Activated CD4-positive, alpha-beta memory T cell treated with anti-CD3 and anti-CD28 coated beads for 36 hours (primary cell): ENCODE data around the gene ATPAF2. TPM values are rescaled to one million over a fixed set of nuclear protein-coding genes. Genes with fewer than 3 reads are reported as not detected.
"Not testable (repeated sequence)": the region's sequence is repeated elsewhere in the genome, so short reads cannot be mapped to it uniquely, and the experiment has no call there.

Experiments
- CTCF ChIA-PET: fragments of 350-600 bp; sonication (Branson Sonifier 250); formaldehyde crosslinking; loops from one replicate; lab custom pipeline; 2021; ENCODE audit warnings: antibody characterized with exemption, inconsistent platforms; lab: Charles Lee
- POLR2A ChIA-PET: fragments of 350-600 bp; sonication (Branson Sonifier 250); formaldehyde crosslinking; loops from one replicate; lab custom pipeline; 2021; ENCODE audit warnings: antibody characterized with exemption; lab: Charles Lee
- DNase-seq: peaks from one replicate; pipeline ENCODE4 v3.0.0-alpha.2; 2020
- H3K27ac Mint-ChIP-seq: one replicate; pipeline ENCODE4 v1.8.0; 2021; ENCODE audit warnings: mixed read lengths
- H3K27me3 Mint-ChIP-seq: one replicate; pipeline ENCODE4 v1.8.0; 2021; ENCODE audit warnings: mixed read lengths
- H3K36me3 Mint-ChIP-seq: one replicate; pipeline ENCODE4 v1.8.0; 2021; ENCODE audit warnings: mixed read lengths
- H3K4me1 Mint-ChIP-seq: one replicate; pipeline ENCODE4 v1.8.0; 2021; ENCODE audit warnings: low read depth, mixed read lengths
- H3K4me3 Mint-ChIP-seq: one replicate; pipeline ENCODE4 v1.8.0; 2021; ENCODE audit warnings: mild to moderate bottlenecking, mixed read lengths
- H3K9me3 Mint-ChIP-seq: one replicate; pipeline ENCODE4 v1.8.0; 2021; ENCODE audit warnings: mixed read lengths
- intact Hi-C: fragments of 100-400 bp; cut with micrococcal nuclease; formaldehyde crosslinking; loops from one replicate; pipeline ENCODE4 v1.15.1; 2023
- total RNA-seq, 2 experiments: library from RNA; stranded (reverse); gene quantifications; one replicate each; pipeline ENCODE4 v1.2.3, GENCODE V29; 2021

Gene ATPAF2
- total RNA-seq, 2 experiments from 2014 or later, result 27.5 to 30.0 TPM

GRCh38 chr17:18005496-18005895 is 33.5 kb downstream of the ATPAF2 start:
- POLR2A ChIA-PET, result no interaction called here
- intact Hi-C loops, result no loop called here
- Mint-ChIP-seq H3K9me3 (no peaks in the 10 kb centered on the region), H3K27ac (no peak overlapping the region), H3K36me3 (peaks cover 8% of the 10 kb centered on the region), H3K27me3 (no peaks in the 10 kb centered on the region), H3K4me3 (no peak overlapping the region), H3K4me1 (no peaks in the 10 kb centered on the region)
- DNase-seq, result no peak
- CTCF ChIA-PET, result interaction anchor here (0.5 kb wide), 1 partner anchor 26 kb away, joined by 3 read pairs; no protein-coding TSS in a partner anchor

GRCh38 chr17:18004884-18005305 is 34.1 kb downstream of the ATPAF2 start:
- H3K27ac Mint-ChIP-seq, result no peak overlapping the region
- POLR2A ChIA-PET, result no interaction called here
- H3K9me3 Mint-ChIP-seq, result no peaks in the 10 kb centered on the region
- intact Hi-C loops, result no loop called here
- no peak overlapping the region for H3K4me3 Mint-ChIP-seq
- H3K27me3 Mint-ChIP-seq, result no peaks in the 10 kb centered on the region
- H3K4me1 Mint-ChIP-seq, result no peaks in the 10 kb centered on the region
- CTCF ChIA-PET, result no interaction called here
- peaks cover 8% of the 10 kb centered on the region for H3K36me3 Mint-ChIP-seq
- no peak for DNase-seq

GRCh38 chr17:18004345-18004744 is 34.6 kb downstream of the ATPAF2 start:
- Mint-ChIP-seq H3K27me3 (no peaks in the 10 kb centered on the region), H3K9me3 (no peaks in the 10 kb centered on the region), H3K4me1 (no peaks in the 10 kb centered on the region), H3K36me3 (peaks cover 6% of the 10 kb centered on the region), H3K27ac (no peak overlapping the region), H3K4me3 (no peak overlapping the region)
- intact Hi-C loops, result no loop called here
- ChIA-PET POLR2A (no interaction called here), CTCF (no interaction called here)
- DNase-seq, result no peak

- no peak overlapping the region for H3K4me3 Mint-ChIP-seq
- no peak for DNase-seq
- no peaks in the 10 kb centered on the region for H3K9me3 Mint-ChIP-seq
- peaks cover 6% of the 10 kb centered on the region for H3K36me3 Mint-ChIP-seq
- ChIA-PET CTCF (no interaction called here), POLR2A (no interaction called here)
- no peaks in the 10 kb centered on the region for H3K4me1 Mint-ChIP-seq
- no peaks in the 10 kb centered on the region for H3K27me3 Mint-ChIP-seq
- intact Hi-C loops, result no loop called here
- no peak overlapping the region for H3K27ac Mint-ChIP-seq
Observed at GRCh38 chr17:18002171-18002570, 36.8 kb downstream of the ATPAF2 start.

GRCh38 chr17:18000030-18000408 is 38.9 kb downstream of the ATPAF2 start:
- Mint-ChIP-seq H3K27ac (no peak overlapping the region), H3K36me3 (no peaks in the 10 kb centered on the region), H3K4me1 (no peaks in the 10 kb centered on the region), H3K9me3 (no peaks in the 10 kb centered on the region), H3K27me3 (no peaks in the 10 kb centered on the region), H3K4me3 (no peak overlapping the region)
- no peak for DNase-seq
- intact Hi-C loops, result no loop called here
- POLR2A ChIA-PET, result no interaction called here
- CTCF ChIA-PET, result no interaction called here

GRCh38 chr17:17999364-18000029 is 39.5 kb downstream of the ATPAF2 start:
- no peak overlapping the region for H3K4me3 Mint-ChIP-seq
- no peaks in the 10 kb centered on the region for H3K36me3 Mint-ChIP-seq
- no peaks in the 10 kb centered on the region for H3K9me3 Mint-ChIP-seq
- ChIA-PET POLR2A (no interaction called here), CTCF (no interaction called here)
- no peak for DNase-seq
- H3K27me3 Mint-ChIP-seq, result no peaks in the 10 kb centered on the region
- intact Hi-C loops, result no loop called here
- no peak overlapping the region for H3K27ac Mint-ChIP-seq
- H3K4me1 Mint-ChIP-seq, result no peaks in the 10 kb centered on the region

- POLR2A ChIA-PET, result no interaction called here
- DNase-seq, result no peak
- Mint-ChIP-seq H3K36me3 (no peaks in the 10 kb centered on the region), H3K27me3 (no peaks in the 10 kb centered on the region), H3K27ac (no peak overlapping the region), H3K4me3 (no peak overlapping the region), H3K9me3 (no peaks in the 10 kb centered on the region), H3K4me1 (no peaks in the 10 kb centered on the region)
- intact Hi-C loops, result no loop called here
- CTCF ChIA-PET, result no interaction called here
Observed at GRCh38 chr17:17998934-17999333, 40.0 kb downstream of the ATPAF2 start.

- H3K27ac Mint-ChIP-seq, intact Hi-C loops: not testable (repeated sequence)
Observed at GRCh38 chr17:17995887-17996286, 43.1 kb downstream of the ATPAF2 start.

GRCh38 chr17:17994271-17995069 is 44.5 kb downstream of the ATPAF2 start:
- no peaks in the 10 kb centered on the region for H3K9me3 Mint-ChIP-seq
- H3K4me3 Mint-ChIP-seq, result no peak overlapping the region
- CTCF ChIA-PET, result interaction anchor here (0.7 to 1.8 kb wide), 3 partner anchors 12 to 41 kb away, joined by 3 to 7 read pairs (median 4); no protein-coding TSS in a partner anchor
- intact Hi-C loops, result loop anchor here (5.0 kb wide), 1 partner anchor 43 kb away; the partner anchor contains the start of genes ATPAF2 and GID4
- no peak overlapping the region for H3K27ac Mint-ChIP-seq
- H3K4me1 Mint-ChIP-seq, result no peaks in the 10 kb centered on the region
- DNase-seq, result peak; percentile 15
- no peaks in the 10 kb centered on the region for H3K36me3 Mint-ChIP-seq
- H3K27me3 Mint-ChIP-seq, result no peaks in the 10 kb centered on the region
- POLR2A ChIA-PET, result no interaction called here

More at GRCh38 chr17:17995887-17996286, 43.1 kb downstream of the ATPAF2 start:
- DNase-seq, H3K27me3 Mint-ChIP-seq, H3K4me1 Mint-ChIP-seq, H3K9me3 Mint-ChIP-seq, POLR2A ChIA-PET, H3K4me3 Mint-ChIP-seq, H3K36me3 Mint-ChIP-seq: not testable (repeated sequence)
- CTCF ChIA-PET, result interaction anchor here (0.9 to 1.8 kb wide), 2 partner anchors 11 to 38 kb away, joined by 3 to 7 read pairs; no protein-coding TSS in a partner anchor

- H3K9me3 Mint-ChIP-seq, result no peaks in the 10 kb centered on the region
- POLR2A ChIA-PET, result no interaction called here
Observed at GRCh38 chr17:17993852-17994251, 45.1 kb downstream of the ATPAF2 start.

GRCh38 chr17:17993366-17993765 is 45.6 kb downstream of the ATPAF2 start:
- Mint-ChIP-seq H3K9me3 (no peaks in the 10 kb centered on the region), H3K36me3 (no peaks in the 10 kb centered on the region), H3K27me3 (no peaks in the 10 kb centered on the region), H3K27ac (no peak overlapping the region), H3K4me3 (no peak overlapping the region), H3K4me1 (no peaks in the 10 kb centered on the region)
- no peak for DNase-seq
- intact Hi-C loops, result loop anchor here (5.0 kb wide), 1 partner anchor 44 kb away; the partner anchor contains the start of genes ATPAF2 and GID4
- POLR2A ChIA-PET, result no interaction called here
- CTCF ChIA-PET, result no interaction called here

More at GRCh38 chr17:17993852-17994251, 45.1 kb downstream of the ATPAF2 start:
- intact Hi-C loops, result loop anchor here (5.0 kb wide), 1 partner anchor 43 kb away; the partner anchor contains the start of genes ATPAF2 and GID4
- Mint-ChIP-seq H3K4me3 (no peak overlapping the region), H3K4me1 (no peaks in the 10 kb centered on the region), H3K27me3 (no peaks in the 10 kb centered on the region), H3K36me3 (no peaks in the 10 kb centered on the region), H3K27ac (no peak overlapping the region)
- no peak for DNase-seq
- CTCF ChIA-PET, result interaction anchor here (0.7 kb wide), 1 partner anchor 41 kb away, joined by 4 read pairs; no protein-coding TSS in a partner anchor

- H3K9me3 Mint-ChIP-seq, result no peaks in the 10 kb centered on the region
- no peak overlapping the region for H3K4me3 Mint-ChIP-seq
- POLR2A ChIA-PET, result no interaction called here
- no peak for DNase-seq
- intact Hi-C loops, result loop anchor here (5.0 kb wide), 1 partner anchor 47 kb away; the partner anchor contains the start of genes ATPAF2 and GID4
- no peaks in the 10 kb centered on the region for H3K4me1 Mint-ChIP-seq
- no peak overlapping the region for H3K27ac Mint-ChIP-seq
- no peaks in the 10 kb centered on the region for H3K27me3 Mint-ChIP-seq
- CTCF ChIA-PET, result no interaction called here
- no peaks in the 10 kb centered on the region for H3K36me3 Mint-ChIP-seq
Observed at GRCh38 chr17:17990282-17990681, 48.7 kb downstream of the ATPAF2 start.
